H9 (cell line): ENCODE results near the gene LTA4H. TPM values are rescaled to one million over a fixed set of nuclear protein-coding genes. Genes with fewer than 3 reads are reported as not detected.
A peak's percentile ranks its signal among the peaks of the same experiment; 100 is the strongest.

Experiments used
- DNase-seq: peaks from one replicate; pipeline ENCODE4 v3.0.0-alpha.2; 2017
- H2AFZ ChIP-seq: one replicate; pipeline ENCODE4 v1.6.1; 2013; ENCODE audit warnings: mild to moderate bottlenecking, low read length, control low read depth, moderate library complexity
- H2AK5ac ChIP-seq: 2 replicates; pipeline ENCODE4 v1.6.1; 2013; ENCODE audit warnings: low read length, control low read depth, mixed read lengths; ENCODE audit not compliant: insufficient read length
- H2BK120ac ChIP-seq: one replicate; pipeline ENCODE4 v1.6.1; 2013; ENCODE audit warnings: low read depth, mild to moderate bottlenecking, low read length, control low read depth, inconsistent platforms; ENCODE audit not compliant: poor library complexity, severe bottlenecking
- H2BK12ac ChIP-seq: 2 replicates; pipeline ENCODE4 v1.6.1; 2013; ENCODE audit warnings: low read length, control low read depth, mixed read lengths, low read depth; ENCODE audit not compliant: insufficient read length
- H2BK15ac ChIP-seq: 2 replicates; pipeline ENCODE4 v1.6.1; 2013; ENCODE audit warnings: low read depth, low read length, control low read depth
- H2BK20ac ChIP-seq: one replicate; pipeline ENCODE4 v1.6.1; 2013; ENCODE audit warnings: low read depth, mild to moderate bottlenecking, low read length, control low read depth, inconsistent platforms; ENCODE audit not compliant: poor library complexity, severe bottlenecking
- H2BK5ac ChIP-seq: 2 replicates; pipeline ENCODE4 v1.6.1; 2013; ENCODE audit warnings: low read length, control low read depth, mixed read lengths; ENCODE audit not compliant: insufficient read length
- H3K14ac ChIP-seq: 2 replicates; pipeline ENCODE4 v1.6.1; 2013; ENCODE audit warnings: low read length, control low read depth; ENCODE audit not compliant: insufficient read depth
- H3K18ac ChIP-seq: 2 replicates; pipeline ENCODE4 v1.6.1; 2013; ENCODE audit warnings: low read depth, mild to moderate bottlenecking, mixed read lengths, low read length, control low read depth; ENCODE audit not compliant: insufficient read length
- H3K23ac ChIP-seq: 2 replicates; pipeline ENCODE4 v1.6.1; 2013; ENCODE audit warnings: low read length, control low read depth, mixed read lengths, low read depth; ENCODE audit not compliant: insufficient read length
- H3K23me2 ChIP-seq: 2 replicates; pipeline ENCODE4 v1.6.1; 2013; ENCODE audit warnings: low read depth, mild to moderate bottlenecking, mixed read lengths, low read length, control low read depth; ENCODE audit not compliant: insufficient read length, poor library complexity, severe bottlenecking
- H3K27ac ChIP-seq: 2 replicates; pipeline ENCODE4 v1.5.1; 2013; ENCODE audit warnings: low read length, control low read depth, mixed read lengths, low read depth; ENCODE audit not compliant: insufficient read length
- H3K27me3 ChIP-seq: 2 replicates; pipeline ENCODE4 v1.6.1; 2013; ENCODE audit warnings: low read length, control low read depth, inconsistent platforms; ENCODE audit not compliant: insufficient read depth
- H3K4ac ChIP-seq: 2 replicates; pipeline ENCODE4 v1.6.1; 2013; ENCODE audit warnings: low read depth, mild to moderate bottlenecking, control low read depth, inconsistent platforms, low read length, moderate library complexity
- H3K4me1 ChIP-seq: 2 replicates; pipeline ENCODE4 v1.6.1; 2013; ENCODE audit warnings: low read length, control low read depth, inconsistent platforms; ENCODE audit not compliant: insufficient read depth
- H3K4me2 ChIP-seq: 2 replicates; pipeline ENCODE4 v1.6.1; 2013; ENCODE audit warnings: low read length, control low read depth, mixed read lengths; ENCODE audit not compliant: insufficient read length, insufficient read depth
- H3K56ac ChIP-seq: 2 replicates; pipeline ENCODE4 v1.6.1; 2013; ENCODE audit warnings: low read depth, mild to moderate bottlenecking, mixed read lengths, low read length, control low read depth; ENCODE audit not compliant: insufficient read length
- H3K79me1 ChIP-seq: 2 replicates; pipeline ENCODE4 v1.6.1; 2013; ENCODE audit warnings: low read depth, mild to moderate bottlenecking, moderate library complexity, low read length, control low read depth, inconsistent platforms; ENCODE audit not compliant: insufficient read depth, poor library complexity, severe bottlenecking
- H3K79me2 ChIP-seq: 2 replicates; pipeline ENCODE4 v1.6.1; 2013; ENCODE audit warnings: low read length, control low read depth, inconsistent platforms; ENCODE audit not compliant: insufficient read depth
- H3K9ac ChIP-seq: 2 replicates; pipeline ENCODE4 v1.6.1; 2013; ENCODE audit warnings: low read length, control low read depth, mixed read lengths; ENCODE audit not compliant: insufficient read length; ENCODE audit errors: extremely low read depth
- H3K9me3 ChIP-seq: one replicate; pipeline ENCODE4 v1.6.1; 2013; ENCODE audit warnings: low read depth, low read length, inconsistent platforms; ENCODE audit not compliant: control insufficient read depth
- H3T11ph ChIP-seq: one replicate; pipeline ENCODE4 v1.6.1; 2013; ENCODE audit warnings: mild to moderate bottlenecking, low read length, control low read depth, inconsistent platforms
- H4K20me1 ChIP-seq: one replicate; pipeline ENCODE4 v1.6.1; 2013; ENCODE audit not compliant: control insufficient read depth, insufficient read length, insufficient read depth
- H4K5ac ChIP-seq: 2 replicates; pipeline ENCODE4 v1.6.1; 2013; ENCODE audit warnings: low read depth, mild to moderate bottlenecking, mixed read lengths, low read length, control low read depth; ENCODE audit not compliant: insufficient read length
- H4K8ac ChIP-seq: replicated peaks from 2 replicates; pipeline ENCODE4 v1.6.1; 2013; ENCODE audit warnings: low read length, control low read depth, mixed read lengths, low read depth; ENCODE audit not compliant: insufficient read length
- H4K91ac ChIP-seq: 2 replicates; pipeline ENCODE4 v1.6.1; 2013; ENCODE audit warnings: low read depth, mild to moderate bottlenecking, moderate library complexity, mixed read lengths, low read length, control low read depth; ENCODE audit not compliant: insufficient read length
- H3K27ac Mint-ChIP-seq, 3 experiments: 2 replicates in 2 of 3; 3 replicates in 1 of 3; pipeline ENCODE4 v1.8.0; 2020 to 2021; ENCODE audit warnings: mixed read lengths in 3 of 3, mild to moderate bottlenecking in 1 of 3, moderate library complexity in 1 of 3
- H3K27me3 Mint-ChIP-seq: 2 replicates; pipeline ENCODE4 v1.8.0; 2021; ENCODE audit warnings: low read depth, mild to moderate bottlenecking, moderate library complexity, mixed read lengths
- H3K36me3 Mint-ChIP-seq, 3 experiments: 2 replicates in 2 of 3; 3 replicates in 1 of 3; pipeline ENCODE4 v1.8.0; 2020 to 2021; ENCODE audit warnings: low read depth in 3 of 3, mixed read lengths in 3 of 3; ENCODE audit not compliant: insufficient read depth in 1 of 3
- H3K4me1 Mint-ChIP-seq, 2 experiments: 2 replicates each; pipeline ENCODE4 v1.8.0; 2020; ENCODE audit warnings: mixed read lengths in 2 of 2
- H3K4me3 Mint-ChIP-seq, 2 experiments: 2 replicates in 1 of 2; 3 replicates in 1 of 2; pipeline ENCODE4 v1.8.0; 2020 to 2021; ENCODE audit warnings: mild to moderate bottlenecking in 2 of 2, mixed read lengths in 2 of 2, moderate library complexity in 1 of 2
- H3K9me3 Mint-ChIP-seq, 2 experiments: 2 replicates in 1 of 2; 3 replicates in 1 of 2; pipeline ENCODE4 v1.8.0; 2020; ENCODE audit warnings: mild to moderate bottlenecking in 2 of 2, mixed read lengths in 2 of 2, moderate library complexity in 1 of 2
- CTCF ChIP-seq: fragments of 200-600 bp; sonication (generic); conservative IDR thresholded peaks from 3 replicates; pipeline ENCODE4 v1.8.0; 2021; ENCODE audit warnings: antibody characterized with exemption, mild to moderate bottlenecking
- WGBS: extraction: QIAGEN DNeasy Blood & Tissue Kit; methylation state at CpG from one replicate; pipeline ENCODE4 v1.1.7; 2013; ENCODE audit warnings: missing lambda C conversion rate, low lambda C conversion rate, mixed read lengths; ENCODE audit not compliant: insufficient read length; ENCODE audit errors: extremely low coverage; 5-methylcytosine and 5-hydroxymethylcytosine counted together
- total RNA-seq: library from RNA; stranded (reverse); gene quantifications from 2 replicates; pipeline ENCODE4 v1.2.1, GENCODE V29; 2021

Gene LTA4H
- total RNA-seq, 1 experiment from 2014 or later, result 144 TPM

- Mint-ChIP-seq H3K27ac (peak overlapping the region in 1 of 3 experiments; percentile 45; a peak in 1 of 7 replicates), H3K36me3 (no peaks in the 10 kb centered on the region), H3K27me3 (peaks cover 6% of the 10 kb centered on the region), H3K4me1 (peaks cover 34 to 35% of the 10 kb centered on the region in 2 experiments), H3K9me3 (no peaks in the 10 kb centered on the region), H3K4me3 (no peak overlapping the region)
- no peak overlapping the region for H3K23ac ChIP-seq
- H2AK5ac ChIP-seq, result no peak overlapping the region
- no peak overlapping the region for H3K18ac ChIP-seq
- H2AFZ ChIP-seq, result no peak overlapping the region
- no peak overlapping the region for H2BK12ac ChIP-seq
- no peak overlapping the region for H2BK20ac ChIP-seq
- no peak overlapping the region for H2BK5ac ChIP-seq
- no peak for TF ChIP-seq CTCF
- no peaks in the 10 kb centered on the region for H3K9me3 ChIP-seq
- H3K23me2 ChIP-seq, result no peaks in the 10 kb centered on the region
- H2BK120ac ChIP-seq, result no peak overlapping the region
- no peaks in the 10 kb centered on the region for H3K79me2 ChIP-seq
- no CpG with 5 or more reads among the region's 14 CpGs for WGBS
- no peaks in the 10 kb centered on the region for H3K79me1 ChIP-seq
- peak; percentile 67 for DNase-seq
- H3K4ac ChIP-seq, result no peak overlapping the region
- H3K9ac ChIP-seq, result no peak overlapping the region
- no peak overlapping the region for H3T11ph ChIP-seq
- no peak overlapping the region for H3K27ac ChIP-seq
- H3K4me2 ChIP-seq, result no peak overlapping the region
- no peak overlapping the region for H4K91ac ChIP-seq
- no peak overlapping the region for H4K8ac ChIP-seq
- H4K5ac ChIP-seq, result no peak overlapping the region
- no peak overlapping the region for H2BK15ac ChIP-seq
- peaks cover 8% of the 10 kb centered on the region; the same call in 1 of the 2 replicates for H3K4me1 ChIP-seq
- H4K20me1 ChIP-seq, result no peaks in the 10 kb centered on the region
- H3K56ac ChIP-seq, result no peak overlapping the region
- no peaks in the 10 kb centered on the region for H3K27me3 ChIP-seq
- no peak overlapping the region for H3K14ac ChIP-seq
Measured at GRCh38 chr12:95986635-95987570, 48.5 kb downstream of the LTA4H start.
